ENCODE results near the gene KRT78.

DNA sequence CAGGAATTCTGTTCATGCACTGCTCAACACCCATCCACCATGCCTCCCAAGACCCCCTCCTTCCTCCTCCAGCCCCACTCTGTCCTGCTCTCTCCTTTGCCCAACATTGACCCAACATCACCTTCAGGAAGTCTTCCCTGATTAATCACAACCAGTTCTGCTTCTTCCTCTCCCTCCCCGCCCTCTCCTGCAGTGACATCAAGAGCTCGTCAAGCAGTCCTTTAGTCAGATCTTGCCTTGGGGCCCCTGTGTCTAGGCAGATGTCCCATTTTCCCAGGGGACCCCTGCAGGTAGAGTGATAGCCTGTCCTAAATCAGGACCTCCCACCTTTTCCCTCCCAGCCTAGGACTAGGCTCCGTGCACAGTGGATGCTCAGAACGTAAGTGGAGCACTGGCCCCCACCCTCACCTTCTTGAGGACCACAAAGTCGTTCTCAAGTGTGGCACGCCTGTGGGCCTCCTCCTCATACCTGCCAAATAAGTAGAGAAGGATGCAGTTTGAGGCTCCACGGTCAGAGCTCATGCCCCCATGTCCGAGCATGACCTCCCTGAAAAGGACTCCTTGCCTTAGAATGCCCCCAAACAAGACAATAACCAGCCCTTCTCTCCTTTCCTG lies 2.3 kb downstream of the KRT78 start:
- TF ChIP-seq, protein P1, sequence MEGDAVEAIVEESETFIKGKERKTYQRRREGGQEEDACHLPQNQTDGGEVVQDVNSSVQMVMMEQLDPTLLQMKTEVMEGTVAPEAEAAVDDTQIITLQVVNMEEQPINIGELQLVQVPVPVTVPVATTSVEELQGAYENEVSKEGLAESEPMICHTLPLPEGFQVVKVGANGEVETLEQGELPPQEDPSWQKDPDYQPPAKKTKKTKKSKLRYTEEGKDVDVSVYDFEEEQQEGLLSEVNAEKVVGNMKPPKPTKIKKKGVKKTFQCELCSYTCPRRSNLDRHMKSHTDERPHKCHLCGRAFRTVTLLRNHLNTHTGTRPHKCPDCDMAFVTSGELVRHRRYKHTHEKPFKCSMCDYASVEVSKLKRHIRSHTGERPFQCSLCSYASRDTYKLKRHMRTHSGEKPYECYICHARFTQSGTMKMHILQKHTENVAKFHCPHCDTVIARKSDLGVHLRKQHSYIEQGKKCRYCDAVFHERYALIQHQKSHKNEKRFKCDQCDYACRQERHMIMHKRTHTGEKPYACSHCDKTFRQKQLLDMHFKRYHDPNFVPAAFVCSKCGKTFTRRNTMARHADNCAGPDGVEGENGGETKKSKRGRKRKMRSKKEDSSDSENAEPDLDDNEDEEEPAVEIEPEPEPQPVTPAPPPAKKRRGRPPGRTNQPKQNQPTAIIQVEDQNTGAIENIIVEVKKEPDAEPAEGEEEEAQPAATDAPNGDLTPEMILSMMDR (IDR thresholded peaks at IDR 0.05; ENCODE audit: low read depth, low read length, missing input control), result no peak
- TF ChIP-seq, protein P2, sequence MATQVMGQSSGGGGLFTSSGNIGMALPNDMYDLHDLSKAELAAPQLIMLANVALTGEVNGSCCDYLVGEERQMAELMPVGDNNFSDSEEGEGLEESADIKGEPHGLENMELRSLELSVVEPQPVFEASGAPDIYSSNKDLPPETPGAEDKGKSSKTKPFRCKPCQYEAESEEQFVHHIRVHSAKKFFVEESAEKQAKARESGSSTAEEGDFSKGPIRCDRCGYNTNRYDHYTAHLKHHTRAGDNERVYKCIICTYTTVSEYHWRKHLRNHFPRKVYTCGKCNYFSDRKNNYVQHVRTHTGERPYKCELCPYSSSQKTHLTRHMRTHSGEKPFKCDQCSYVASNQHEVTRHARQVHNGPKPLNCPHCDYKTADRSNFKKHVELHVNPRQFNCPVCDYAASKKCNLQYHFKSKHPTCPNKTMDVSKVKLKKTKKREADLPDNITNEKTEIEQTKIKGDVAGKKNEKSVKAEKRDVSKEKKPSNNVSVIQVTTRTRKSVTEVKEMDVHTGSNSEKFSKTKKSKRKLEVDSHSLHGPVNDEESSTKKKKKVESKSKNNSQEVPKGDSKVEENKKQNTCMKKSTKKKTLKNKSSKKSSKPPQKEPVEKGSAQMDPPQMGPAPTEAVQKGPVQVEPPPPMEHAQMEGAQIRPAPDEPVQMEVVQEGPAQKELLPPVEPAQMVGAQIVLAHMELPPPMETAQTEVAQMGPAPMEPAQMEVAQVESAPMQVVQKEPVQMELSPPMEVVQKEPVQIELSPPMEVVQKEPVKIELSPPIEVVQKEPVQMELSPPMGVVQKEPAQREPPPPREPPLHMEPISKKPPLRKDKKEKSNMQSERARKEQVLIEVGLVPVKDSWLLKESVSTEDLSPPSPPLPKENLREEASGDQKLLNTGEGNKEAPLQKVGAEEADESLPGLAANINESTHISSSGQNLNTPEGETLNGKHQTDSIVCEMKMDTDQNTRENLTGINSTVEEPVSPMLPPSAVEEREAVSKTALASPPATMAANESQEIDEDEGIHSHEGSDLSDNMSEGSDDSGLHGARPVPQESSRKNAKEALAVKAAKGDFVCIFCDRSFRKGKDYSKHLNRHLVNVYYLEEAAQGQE (IDR thresholded peaks at IDR 0.05), result no peak
- TF ChIP-seq TAF1 (conservative IDR thresholded peaks at IDR 0.05), result no peak
